Measurements from ENCODE around the gene SLC2A6. TPM values are rescaled to one million over a fixed set of nuclear protein-coding genes. Genes with fewer than 3 reads are reported as not detected.

The SLC2A6 gene
- total RNA-seq, 3 donors from 2014 or later = 2.6 to 5.3 (median 2.8) TPM

DNA sequence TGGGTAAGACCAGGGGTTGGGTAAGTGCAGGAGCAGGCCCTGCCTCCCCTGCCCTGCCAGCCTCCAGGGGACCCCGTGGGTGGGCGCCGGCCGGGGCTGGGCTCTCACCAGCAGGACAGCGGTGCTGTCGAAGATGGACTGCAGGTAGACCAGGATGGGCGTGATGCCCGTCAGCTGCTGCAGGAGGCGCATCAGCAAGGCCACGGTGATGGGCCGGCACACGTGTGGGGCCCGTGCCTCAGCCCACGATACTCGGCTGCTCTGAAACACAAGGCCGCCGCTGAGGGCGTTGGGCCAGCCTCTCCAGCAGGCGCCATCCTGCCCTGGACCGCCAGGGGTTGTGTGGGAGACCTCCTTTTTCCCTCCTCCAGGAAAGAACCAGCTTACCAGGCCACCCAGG lies 4.0 kb downstream of the SLC2A6 start:
- H3K4me3 ChIP-seq = no peak overlapping the region
- peak in 1 of 3 donors; percentile 52 for DNase-seq
- intact Hi-C loops (cut with DNase I, micrococcal nuclease) = no loop called here
- H3K4me1 ChIP-seq (ENCODE audit: low read depth) = peaks cover 30% of the 10 kb centered on the region
- TF ChIP-seq, protein P1, sequence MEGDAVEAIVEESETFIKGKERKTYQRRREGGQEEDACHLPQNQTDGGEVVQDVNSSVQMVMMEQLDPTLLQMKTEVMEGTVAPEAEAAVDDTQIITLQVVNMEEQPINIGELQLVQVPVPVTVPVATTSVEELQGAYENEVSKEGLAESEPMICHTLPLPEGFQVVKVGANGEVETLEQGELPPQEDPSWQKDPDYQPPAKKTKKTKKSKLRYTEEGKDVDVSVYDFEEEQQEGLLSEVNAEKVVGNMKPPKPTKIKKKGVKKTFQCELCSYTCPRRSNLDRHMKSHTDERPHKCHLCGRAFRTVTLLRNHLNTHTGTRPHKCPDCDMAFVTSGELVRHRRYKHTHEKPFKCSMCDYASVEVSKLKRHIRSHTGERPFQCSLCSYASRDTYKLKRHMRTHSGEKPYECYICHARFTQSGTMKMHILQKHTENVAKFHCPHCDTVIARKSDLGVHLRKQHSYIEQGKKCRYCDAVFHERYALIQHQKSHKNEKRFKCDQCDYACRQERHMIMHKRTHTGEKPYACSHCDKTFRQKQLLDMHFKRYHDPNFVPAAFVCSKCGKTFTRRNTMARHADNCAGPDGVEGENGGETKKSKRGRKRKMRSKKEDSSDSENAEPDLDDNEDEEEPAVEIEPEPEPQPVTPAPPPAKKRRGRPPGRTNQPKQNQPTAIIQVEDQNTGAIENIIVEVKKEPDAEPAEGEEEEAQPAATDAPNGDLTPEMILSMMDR (IDR thresholded peaks at IDR 0.05) = no peak
- H3K36me3 ChIP-seq (ENCODE audit: low read depth) = no peaks in the 10 kb centered on the region
- ATAC-seq = no peak
- H3K9me3 ChIP-seq = no peaks in the 10 kb centered on the region

DNA sequence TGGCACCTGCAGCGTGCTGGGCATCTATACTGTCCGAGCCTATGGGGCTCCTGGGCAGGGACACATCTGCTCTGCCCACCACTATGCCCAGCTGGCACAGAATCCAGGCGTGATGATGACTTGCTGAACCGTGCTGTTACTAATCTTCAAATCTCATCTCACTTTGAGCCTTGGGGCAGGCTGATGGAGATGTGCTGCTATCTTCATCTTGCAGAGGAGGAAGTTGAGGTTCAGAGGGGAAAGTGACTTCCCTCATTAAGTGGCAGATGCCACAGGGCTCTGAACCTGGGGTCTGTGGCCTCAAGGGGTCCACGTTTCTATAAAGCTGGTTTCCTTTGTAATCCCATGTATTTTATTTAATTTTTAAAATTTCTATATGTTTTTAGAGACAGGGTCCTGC lies 4.7 kb downstream of the SLC2A6 start:
- TF ChIP-seq, protein P1 (IDR thresholded peaks at IDR 0.05) = no peak
- no peaks in the 10 kb centered on the region for H3K36me3 ChIP-seq (ENCODE audit: low read depth)
- intact Hi-C loops (cut with DNase I, micrococcal nuclease) = no loop called here
- DNase-seq (no peak), ATAC-seq (no peak)
- no peaks in the 10 kb centered on the region for H3K9me3 ChIP-seq
- H3K4me3 ChIP-seq = no peak overlapping the region
- peaks cover 29% of the 10 kb centered on the region for H3K4me1 ChIP-seq (ENCODE audit: low read depth)

DNA sequence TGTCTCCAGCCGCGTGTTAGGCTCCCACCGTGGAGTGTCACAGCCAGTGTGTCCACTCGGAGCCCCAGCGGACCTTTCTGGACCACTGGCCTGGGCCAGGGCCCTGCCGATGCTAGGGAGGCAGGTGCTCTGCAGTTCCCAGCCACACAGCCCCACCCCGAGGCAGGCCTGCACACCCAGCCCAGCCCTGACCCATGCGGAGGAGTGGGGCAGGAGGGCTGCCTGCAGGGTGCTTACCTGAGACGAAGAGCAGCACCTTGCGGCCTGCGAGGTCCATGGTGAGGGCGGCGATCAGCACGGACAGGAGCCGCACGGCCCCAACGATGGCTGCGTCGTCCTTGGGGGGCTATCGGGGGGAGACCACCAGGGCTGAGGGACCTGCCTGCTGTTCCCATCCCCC lies 5.2 kb downstream of the SLC2A6 start:
- ATAC-seq (no peak), DNase-seq (no peak)
- no peaks in the 10 kb centered on the region for H3K36me3 ChIP-seq (ENCODE audit: low read depth)
- TF ChIP-seq, protein P1 (IDR thresholded peaks at IDR 0.05) = no peak
- no peak overlapping the region for H3K4me3 ChIP-seq
- intact Hi-C loops (cut with DNase I, micrococcal nuclease) = no loop called here
- no peaks in the 10 kb centered on the region for H3K9me3 ChIP-seq
- peaks cover 25% of the 10 kb centered on the region for H3K4me1 ChIP-seq (ENCODE audit: low read depth)

DNA sequence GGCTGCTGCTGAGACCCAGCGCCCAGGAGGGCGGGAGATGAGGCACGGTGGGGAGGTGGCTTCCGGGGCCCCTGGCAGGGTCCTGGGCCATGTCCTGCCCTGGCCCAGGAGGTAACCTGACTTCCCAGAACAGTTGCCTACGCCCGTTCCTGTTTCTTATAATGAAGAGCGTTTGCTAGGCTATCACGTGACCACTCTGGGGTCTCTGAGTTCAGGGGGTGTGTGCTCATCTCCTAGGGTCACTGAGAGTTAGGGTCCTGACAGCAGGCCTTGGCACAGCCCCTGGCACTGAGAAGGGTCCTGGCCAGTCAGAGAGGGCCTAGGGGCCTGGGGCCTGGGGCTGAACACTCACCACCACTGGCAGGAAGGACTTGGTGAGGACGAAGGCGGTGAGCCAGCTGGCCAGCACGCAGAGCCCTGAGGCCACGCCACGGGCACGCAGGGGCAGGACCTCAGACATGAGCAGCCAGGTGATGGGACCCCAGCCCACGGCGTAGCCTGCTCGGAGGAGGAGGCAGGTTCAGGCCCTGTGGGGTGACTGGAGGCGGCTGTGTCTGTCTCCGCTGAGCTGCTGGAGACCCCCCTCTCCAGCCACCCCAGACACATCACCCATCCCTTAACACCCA lies 6.0 kb downstream of the SLC2A6 start:
- no peak overlapping the region for H3K4me3 ChIP-seq
- intact Hi-C loops (cut with DNase I, micrococcal nuclease) = no loop called here
- TF ChIP-seq, protein P1 (IDR thresholded peaks at IDR 0.05) = no peak
- H3K36me3 ChIP-seq (ENCODE audit: low read depth) = no peaks in the 10 kb centered on the region
- ATAC-seq = no peak
- DNase-seq = peak in 1 of 3 donors; percentile 32
- H3K9me3 ChIP-seq = no peaks in the 10 kb centered on the region
- H3K4me1 ChIP-seq (ENCODE audit: low read depth) = peaks cover 22% of the 10 kb centered on the region

DNA sequence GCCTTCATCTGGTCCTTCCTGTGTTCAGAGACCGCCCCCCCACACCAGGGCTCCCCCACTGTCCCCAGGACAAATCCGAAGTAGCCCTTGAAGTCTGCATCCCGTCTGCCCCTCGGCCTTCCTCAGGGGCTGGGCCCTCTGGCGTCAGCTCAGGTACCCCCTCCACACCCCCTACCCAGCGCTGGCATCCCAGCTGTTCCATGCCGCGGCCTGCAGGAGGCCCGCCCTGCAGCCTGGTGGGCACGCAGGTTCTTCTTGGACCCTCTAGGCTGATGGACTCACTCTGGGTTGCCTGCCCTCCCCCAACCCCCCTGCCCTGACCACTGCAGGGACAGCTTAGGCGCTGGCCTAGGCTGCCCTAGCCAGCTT lies 6.6 kb downstream of the SLC2A6 start:
- no peak for ATAC-seq
- no peak overlapping the region for H3K4me3 ChIP-seq
- peaks cover 22% of the 10 kb centered on the region for H3K4me1 ChIP-seq (ENCODE audit: low read depth)
- TF ChIP-seq, protein P1 (IDR thresholded peaks at IDR 0.05) = no peak
- H3K9me3 ChIP-seq = no peaks in the 10 kb centered on the region
- no peaks in the 10 kb centered on the region for H3K36me3 ChIP-seq (ENCODE audit: low read depth)
- peak in 1 of 3 donors; percentile 40 for DNase-seq
- intact Hi-C loops (cut with DNase I, micrococcal nuclease) = no loop called here

All from mucosa of descending colon (tissue), 3 donors.